ENCODE results near the gene ANKS3.

The ANKS3 gene

GRCh38 chr16:4683255-4684057 lies 50.6 kb downstream of the ANKS3 start:
- DNase-seq = no peak

- DNase-seq = peak; percentile 45 to 62
Observed at GRCh38 chr16:4682616-4683254, 51.3 kb downstream of the ANKS3 start.

- no peak for DNase-seq
Observed at GRCh38 chr16:4682084-4682591, 51.9 kb downstream of the ANKS3 start.

GRCh38 chr16:4681471-4682083 lies 52.5 kb downstream of the ANKS3 start:
- no peak for DNase-seq

- no peak for DNase-seq
Observed at GRCh38 chr16:4680673-4681470, 53.2 kb downstream of the ANKS3 start.

- no peak for DNase-seq
Observed at GRCh38 chr16:4679850-4680636, 54.0 kb downstream of the ANKS3 start.

GRCh38 chr16:4679156-4679849 lies 54.8 kb downstream of the ANKS3 start:
- DNase-seq = no peak

GRCh38 chr16:4678596-4678995 lies 55.5 kb downstream of the ANKS3 start:
- DNase-seq = no peak

GRCh38 chr16:4677994-4678393 lies 56.1 kb downstream of the ANKS3 start:
- DNase-seq = no peak

GRCh38 chr16:4677390-4677789 lies 56.7 kb downstream of the ANKS3 start:
- DNase-seq = no peak

- no peak for DNase-seq
Observed at GRCh38 chr16:4676831-4677230, 57.2 kb downstream of the ANKS3 start.

- DNase-seq = peak; percentile 74 to 79
Observed at GRCh38 chr16:4675864-4676786, 57.9 kb downstream of the ANKS3 start.

- no peak for DNase-seq
Observed at GRCh38 chr16:4674926-4675530, 59.0 kb downstream of the ANKS3 start.

- DNase-seq = no peak
Observed at GRCh38 chr16:4673387-4674046, 60.6 kb downstream of the ANKS3 start.

GRCh38 chr16:4668313-4668960 lies 65.6 kb downstream of the ANKS3 start:
- no peak for DNase-seq

GRCh38 chr16:4667203-4667963 lies 66.7 kb downstream of the ANKS3 start:
- DNase-seq = no peak

GRCh38 chr16:4666537-4667202 lies 67.4 kb downstream of the ANKS3 start:
- DNase-seq = no peak

Measured in activated CD4-positive, alpha-beta T cell treated with anti-CD3 and anti-CD28 coated beads, Interleukin-2, amount 50 U/mL, for 48 hours (primary cell).